Measurements from ENCODE around the gene ECHS1. TPM values are rescaled to one million over a fixed set of nuclear protein-coding genes. Genes with fewer than 3 reads are reported as not detected.

The ECHS1 gene
- total and polyA plus RNA-seq, 9 of the 15 experiments (the other 6 are each of a cell fraction or from before 2014, with no cell fraction given), result 16.6 to 100 (median 68.1) TPM

GRCh38 chr10:133329491-133330202 lies 43.5 kb downstream of the ECHS1 start (continued):
- TF ChIP-seq ZHX1 (conservative IDR thresholded peaks at IDR 0.05; ENCODE audit: low read length), result no peak
- TF ChIP-seq HNRNPLL (IDR thresholded peaks at IDR 0.05; ENCODE audit: low read depth, low read length, poor library complexity, severe bottlenecking), result peak; percentile 18
- TF ChIP-seq HMG20B (CRISPR knock-in tag; IDR thresholded peaks at IDR 0.05), result no peak
- TF ChIP-seq ZKSCAN1 (IDR thresholded peaks at IDR 0.05; ENCODE audit: low read depth, low read length), result no peak
- TF ChIP-seq PRPF4 (IDR thresholded peaks at IDR 0.05; ENCODE audit: insufficient read depth, low read depth, low read length, poor library complexity, severe bottlenecking), result no peak
- no peak for TF ChIP-seq ATF6 (CRISPR knock-in tag; IDR thresholded peaks at IDR 0.05)
- no peak for TF ChIP-seq WHSC1 (IDR thresholded peaks at IDR 0.05; ENCODE audit: low read length)
- peak; percentile 31 for TF ChIP-seq NFIC (IDR thresholded peaks at IDR 0.05)
- TF ChIP-seq ZNF830 (CRISPR knock-in tag; IDR thresholded peaks at IDR 0.05), result no peak
- TF ChIP-seq KDM1A (IDR thresholded peaks at IDR 0.05), result no peak
- TF ChIP-seq E2F4 (CRISPR knock-in tag; IDR thresholded peaks at IDR 0.05; ENCODE audit: low read depth), result no peak
- peak in 1 of 2 experiments; percentile 27; a peak in 1 of 4 replicates for TF ChIP-seq MAZ (CRISPR knock-in tag; conservative IDR thresholded peaks at IDR 0.05 in 1 of 2, IDR thresholded peaks at IDR 0.05 in 1 of 2)
- no peak for TF ChIP-seq SREBF1 (IDR thresholded peaks at IDR 0.05; ENCODE audit: borderline replicate concordance, low read depth, low read length)
- TF ChIP-seq MYC (IDR thresholded peaks at IDR 0.05; ENCODE audit: low read depth, low read length), result 0 out of 2 replicates have a peak, but pooled peaks have one; percentile 13
- TF ChIP-seq MYC (CRISPR knock-in tag; IDR thresholded peaks at IDR 0.05; ENCODE audit: borderline replicate concordance, low read depth), result no peak
- peak; percentile 75 for TF ChIP-seq RB1 (IDR thresholded peaks at IDR 0.05; ENCODE audit: low read depth)
- TF ChIP-seq BRCA1 (IDR thresholded peaks at IDR 0.05), result no peak
- no peak for TF ChIP-seq BRCA1 (CRISPR knock-in tag; IDR thresholded peaks at IDR 0.05)
- 0 out of 4 replicates have a peak, but pooled peaks of 1 of the 2 experiments have one; percentile 28 for TF ChIP-seq UBTF (IDR thresholded peaks at IDR 0.05; ENCODE audit: borderline replicate concordance in 1 of 2, low read depth in 2 of 2, low read length in 2 of 2)
